Activated B cell treated with CpG ODN at 0.5 μM for 24 hours (primary cell): ENCODE results near the gene SYT15. TPM values are rescaled to one million over a fixed set of nuclear protein-coding genes. Genes with fewer than 3 reads are reported as not detected.
"Not testable (repeated sequence)": the region's sequence is repeated elsewhere in the genome, so short reads cannot be mapped to it uniquely, and the experiment has no call there.

ENCODE experiments used
- ATAC-seq: fragments of 200-7000 bp; cut with Tn5 transposase; one replicate; pipeline ENCODE4 v1.10.0; 2021; ENCODE audit warnings: low read depth, mild to moderate bottlenecking, moderate library complexity
- CTCF ChIA-PET: fragments of 350-600 bp; sonication (Branson Sonifier 250); formaldehyde crosslinking; loops from one replicate; lab custom pipeline; 2021; ENCODE audit warnings: antibody characterized with exemption; lab: Charles Lee
- POLR2A ChIA-PET: fragments of 350-600 bp; sonication (Branson Sonifier 250); formaldehyde crosslinking; loops from one replicate; lab custom pipeline; 2021; ENCODE audit warnings: antibody characterized with exemption; lab: Charles Lee
- DNase-seq: peaks from one replicate; pipeline ENCODE4 v3.0.0; 2022
- H3K27ac Mint-ChIP-seq: one replicate; pipeline ENCODE4 v1.8.0; 2020; ENCODE audit warnings: mixed read lengths
- H3K27me3 Mint-ChIP-seq: one replicate; pipeline ENCODE4 v1.8.0; 2021; ENCODE audit warnings: mixed read lengths
- H3K36me3 Mint-ChIP-seq: one replicate; pipeline ENCODE4 v1.8.0; 2021; ENCODE audit warnings: low read depth, mixed read lengths
- H3K4me1 Mint-ChIP-seq: one replicate; pipeline ENCODE4 v1.8.0; 2021; ENCODE audit warnings: mixed read lengths
- H3K4me3 Mint-ChIP-seq: one replicate; pipeline ENCODE4 v1.8.0; 2020; ENCODE audit warnings: mild to moderate bottlenecking, mixed read lengths
- H3K9me3 Mint-ChIP-seq: one replicate; pipeline ENCODE4 v1.8.0; 2020; ENCODE audit warnings: mixed read lengths
- intact Hi-C: fragments of 100-400 bp; cut with micrococcal nuclease; formaldehyde crosslinking; loops from one replicate; pipeline ENCODE4 v1.15.1; 2024
- total RNA-seq: library from RNA; stranded (reverse); gene quantifications from 2 replicates; pipeline ENCODE4 v1.2.3, GENCODE V29; 2022

SYT15 gene
- total RNA-seq, 1 donor from 2014 or later = 1.1 TPM

GRCh38 chr10:46577624-46578473, 1.1 kb upstream of the SYT15 start:
- H3K4me3 Mint-ChIP-seq, H3K4me1 Mint-ChIP-seq, POLR2A ChIA-PET: not testable (repeated sequence)

GRCh38 chr10:46579378-46579777, 450 bp downstream of the SYT15 start:
- H3K4me3 Mint-ChIP-seq, DNase-seq, CTCF ChIA-PET, H3K4me1 Mint-ChIP-seq, POLR2A ChIA-PET, H3K27me3 Mint-ChIP-seq, ATAC-seq, H3K9me3 Mint-ChIP-seq, H3K36me3 Mint-ChIP-seq, H3K27ac Mint-ChIP-seq, intact Hi-C loops: not testable (repeated sequence)

More at GRCh38 chr10:46577624-46578473, 1.1 kb upstream of the SYT15 start:
- DNase-seq, H3K27ac Mint-ChIP-seq, H3K27me3 Mint-ChIP-seq, H3K36me3 Mint-ChIP-seq, ATAC-seq, H3K9me3 Mint-ChIP-seq, CTCF ChIA-PET, intact Hi-C loops: not testable (repeated sequence)

DNA sequence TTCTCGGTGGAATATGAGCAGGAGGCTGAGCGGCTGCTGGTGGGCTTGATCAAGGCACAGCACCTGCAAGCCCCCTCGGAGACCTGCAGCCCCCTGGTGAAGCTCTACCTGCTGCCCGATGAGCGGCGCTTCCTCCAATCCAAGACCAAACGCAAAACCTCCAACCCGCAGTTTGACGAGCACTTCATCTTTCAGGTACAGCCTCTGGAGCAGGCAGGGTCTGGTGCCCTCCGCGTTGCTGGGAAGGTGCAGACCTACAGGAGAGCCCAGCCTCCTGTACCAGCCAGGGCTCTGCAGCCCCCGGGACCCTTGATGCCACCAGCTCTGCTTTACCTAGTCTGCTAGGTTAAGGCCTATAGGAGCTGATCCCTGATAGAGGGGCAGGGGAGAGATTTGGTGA, 3.1 kb downstream of the SYT15 start:
- H3K4me1 Mint-ChIP-seq, ATAC-seq, H3K27me3 Mint-ChIP-seq, CTCF ChIA-PET, DNase-seq, POLR2A ChIA-PET, H3K27ac Mint-ChIP-seq, H3K4me3 Mint-ChIP-seq, H3K9me3 Mint-ChIP-seq, H3K36me3 Mint-ChIP-seq, intact Hi-C loops: not testable (repeated sequence)

- H3K36me3 Mint-ChIP-seq, ATAC-seq, H3K9me3 Mint-ChIP-seq: not testable (repeated sequence)
Observed at GRCh38 chr10:46582568-46582967, 3.6 kb downstream of the SYT15 start.

GRCh38 chr10:46584196-46584595, 5.3 kb downstream of the SYT15 start:
- H3K9me3 Mint-ChIP-seq, H3K27me3 Mint-ChIP-seq, CTCF ChIA-PET, POLR2A ChIA-PET, H3K4me3 Mint-ChIP-seq, intact Hi-C loops, DNase-seq, ATAC-seq, H3K27ac Mint-ChIP-seq, H3K4me1 Mint-ChIP-seq, H3K36me3 Mint-ChIP-seq: not testable (repeated sequence)

More at GRCh38 chr10:46582568-46582967, 3.6 kb downstream of the SYT15 start:
- H3K27me3 Mint-ChIP-seq, POLR2A ChIA-PET, DNase-seq, CTCF ChIA-PET, H3K4me3 Mint-ChIP-seq, H3K27ac Mint-ChIP-seq, intact Hi-C loops, H3K4me1 Mint-ChIP-seq: not testable (repeated sequence)

GRCh38 chr10:46585246-46585645, 6.3 kb downstream of the SYT15 start:
- intact Hi-C loops, H3K27ac Mint-ChIP-seq, H3K4me3 Mint-ChIP-seq, DNase-seq, ATAC-seq, H3K27me3 Mint-ChIP-seq, H3K9me3 Mint-ChIP-seq, POLR2A ChIA-PET, H3K36me3 Mint-ChIP-seq, H3K4me1 Mint-ChIP-seq, CTCF ChIA-PET: not testable (repeated sequence)

DNA sequence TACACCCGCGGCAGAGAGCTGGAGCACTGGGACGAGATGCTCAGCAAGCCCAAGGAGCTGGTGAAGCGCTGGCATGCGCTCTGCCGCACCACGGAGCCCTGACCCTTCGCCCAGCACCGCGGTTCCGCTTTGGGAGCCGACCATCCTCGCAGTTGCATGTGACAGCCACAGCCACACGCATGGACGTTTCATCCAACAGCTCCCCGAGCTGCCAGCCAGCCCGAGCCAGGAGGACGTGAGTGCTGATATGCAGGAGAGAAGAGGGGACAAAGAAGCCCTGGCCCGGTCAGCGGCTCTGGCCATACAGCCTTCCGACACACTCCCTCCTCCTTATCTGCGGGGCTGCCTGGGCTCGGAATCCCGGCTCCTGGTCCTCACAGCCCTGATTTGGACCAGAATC, 8.6 kb downstream of the SYT15 start:
- ATAC-seq, H3K27ac Mint-ChIP-seq, H3K4me1 Mint-ChIP-seq, H3K4me3 Mint-ChIP-seq, POLR2A ChIA-PET, H3K36me3 Mint-ChIP-seq, CTCF ChIA-PET, H3K27me3 Mint-ChIP-seq, intact Hi-C loops, DNase-seq, H3K9me3 Mint-ChIP-seq: not testable (repeated sequence)

DNA sequence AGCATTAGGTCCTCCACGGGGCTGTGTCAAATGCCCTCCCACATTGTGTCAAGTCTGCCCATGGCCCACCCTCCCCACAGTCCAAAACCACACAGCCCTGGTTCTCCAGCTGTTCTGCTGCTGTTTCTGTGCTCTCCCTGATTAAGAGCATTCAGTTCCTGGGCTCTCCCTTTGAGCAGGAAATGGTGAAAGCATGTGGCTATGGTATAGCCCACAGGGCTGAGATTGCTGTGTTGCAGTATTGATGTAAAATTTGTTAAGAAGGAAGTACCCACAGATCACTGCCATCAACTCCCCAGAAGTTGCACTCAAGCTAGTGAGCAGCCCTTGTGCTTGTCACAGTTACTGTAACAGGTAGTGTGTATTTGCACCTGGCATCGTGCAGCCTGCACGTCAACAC, 9.3 kb downstream of the SYT15 start:
- intact Hi-C loops, ATAC-seq, DNase-seq, H3K27me3 Mint-ChIP-seq, CTCF ChIA-PET, POLR2A ChIA-PET, H3K9me3 Mint-ChIP-seq, H3K36me3 Mint-ChIP-seq, H3K4me3 Mint-ChIP-seq, H3K27ac Mint-ChIP-seq, H3K4me1 Mint-ChIP-seq: not testable (repeated sequence)

DNA sequence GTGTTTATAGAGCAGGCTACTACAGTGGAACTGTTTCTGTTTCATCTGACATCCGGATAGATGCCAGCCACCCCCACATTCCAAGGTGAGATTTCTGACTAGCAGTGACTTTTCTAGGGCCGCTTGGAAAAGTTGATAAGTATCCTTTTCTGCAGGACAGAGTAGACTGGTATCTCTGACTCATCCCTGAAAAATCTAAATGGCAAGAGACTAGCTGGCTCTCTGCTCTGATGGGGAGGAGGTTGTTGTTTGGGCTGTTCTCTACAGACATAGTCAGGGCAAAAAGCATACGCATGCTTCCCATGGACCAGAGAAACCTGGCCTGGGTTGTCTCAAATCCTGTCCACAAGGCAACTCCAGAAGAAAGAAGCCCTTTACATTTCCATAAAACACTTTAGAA, 10.7 kb downstream of the SYT15 start:
- intact Hi-C loops, H3K4me1 Mint-ChIP-seq, H3K9me3 Mint-ChIP-seq, DNase-seq, CTCF ChIA-PET, H3K27ac Mint-ChIP-seq, ATAC-seq, H3K4me3 Mint-ChIP-seq, H3K27me3 Mint-ChIP-seq, POLR2A ChIA-PET, H3K36me3 Mint-ChIP-seq: not testable (repeated sequence)

DNA sequence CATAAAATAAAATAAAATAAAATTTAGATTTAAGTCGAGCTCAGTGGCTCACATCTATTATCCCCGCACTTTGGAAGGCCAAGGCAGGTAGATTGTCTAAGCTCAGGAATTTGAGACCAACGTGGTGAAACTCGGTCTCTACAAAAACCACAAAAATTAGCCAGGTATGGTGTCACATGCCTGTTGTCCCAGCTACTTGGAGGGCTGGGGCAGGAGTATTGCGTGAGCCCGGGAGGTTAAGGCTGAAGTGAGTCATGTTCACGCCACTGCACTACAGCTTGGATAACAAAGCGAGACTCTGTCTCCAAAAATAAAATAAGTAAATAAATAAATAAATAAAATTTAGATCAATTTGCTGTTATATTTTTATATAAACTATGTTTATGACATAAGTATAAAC, 12.1 kb downstream of the SYT15 start:
- DNase-seq, H3K4me1 Mint-ChIP-seq, H3K36me3 Mint-ChIP-seq, CTCF ChIA-PET, H3K9me3 Mint-ChIP-seq, H3K27me3 Mint-ChIP-seq, H3K27ac Mint-ChIP-seq, H3K4me3 Mint-ChIP-seq, POLR2A ChIA-PET, intact Hi-C loops, ATAC-seq: not testable (repeated sequence)

DNA sequence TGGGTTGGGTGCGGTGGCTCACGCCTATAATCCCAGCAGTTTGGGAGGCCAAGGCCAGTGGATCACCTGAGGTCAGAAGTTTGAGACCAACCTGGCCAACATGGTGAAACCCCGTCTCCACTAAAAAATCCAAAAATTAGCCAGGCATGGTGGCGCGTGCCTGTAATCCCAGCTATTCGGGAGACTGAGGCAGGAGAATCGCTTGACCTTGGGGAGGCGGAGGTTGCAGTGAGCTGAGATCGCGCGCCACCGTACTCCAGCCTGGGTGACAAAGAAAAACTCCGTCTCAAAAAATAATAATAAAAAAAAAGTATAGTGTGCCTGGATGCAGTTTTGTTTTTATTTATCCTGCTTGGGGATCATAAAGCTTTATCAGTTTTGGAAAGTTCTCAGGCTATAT, 14.4 kb downstream of the SYT15 start:
- H3K4me3 Mint-ChIP-seq, H3K27me3 Mint-ChIP-seq, H3K9me3 Mint-ChIP-seq, POLR2A ChIA-PET, DNase-seq, CTCF ChIA-PET, ATAC-seq, H3K27ac Mint-ChIP-seq, H3K36me3 Mint-ChIP-seq, intact Hi-C loops, H3K4me1 Mint-ChIP-seq: not testable (repeated sequence)

- H3K36me3 Mint-ChIP-seq, intact Hi-C loops, H3K4me3 Mint-ChIP-seq, ATAC-seq, CTCF ChIA-PET, H3K9me3 Mint-ChIP-seq, H3K4me1 Mint-ChIP-seq, H3K27me3 Mint-ChIP-seq, DNase-seq, H3K27ac Mint-ChIP-seq, POLR2A ChIA-PET: not testable (repeated sequence)
Observed at GRCh38 chr10:46594453-46595063, 15.6 kb downstream of the SYT15 start.
